Lower lobe of right lung (tissue), 2 donors: ENCODE measurements around the gene HLA-DQB1. TPM values are rescaled to one million over a fixed set of nuclear protein-coding genes. Genes with fewer than 3 reads are reported as not detected.

Experiments
- ATAC-seq, 2 donors: fragments of 200-7000 bp; cut with Tn5 transposase; one replicate each; pipeline ENCODE4 v1.9.1; 2020 to 2022; ENCODE audit warnings: mild to moderate bottlenecking in 2 of 2, moderate library complexity in 2 of 2
- DNase-seq: peaks from one replicate; pipeline ENCODE4 v3.0.0-alpha.2; 2020
- H3K27ac ChIP-seq: fragments of 200-600 bp; one replicate; pipeline ENCODE4 v1.8.0; 2022
- H3K27me3 ChIP-seq: fragments of 200-600 bp; one replicate; pipeline ENCODE4 v1.8.0; 2022; ENCODE audit warnings: low read depth
- H3K36me3 ChIP-seq: fragments of 200-600 bp; one replicate; pipeline ENCODE4 v1.8.0; 2022; ENCODE audit warnings: mild to moderate bottlenecking
- H3K4me1 ChIP-seq: fragments of 200-600 bp; one replicate; pipeline ENCODE4 v1.8.0; 2022
- H3K4me3 ChIP-seq: fragments of 200-600 bp; one replicate; pipeline ENCODE4 v1.8.0; 2022; ENCODE audit warnings: mild to moderate bottlenecking
- H3K9me3 ChIP-seq: fragments of 200-600 bp; one replicate; pipeline ENCODE4 v1.8.0; 2022
- CTCF ChIP-seq: fragments of 200-600 bp; IDR thresholded peaks from one replicate; pipeline ENCODE4 v1.8.0; 2022; ENCODE audit warnings: antibody characterized with exemption, mild to moderate bottlenecking
- intact Hi-C: fragments of 100-400 bp; cut with DNase I; formaldehyde crosslinking; loops from one replicate; pipeline ENCODE4 v1.11.0; 2022
- total RNA-seq: library from RNA; stranded (reverse); fragmentation: NEBNext Ultra II Directional; extraction: Animal tissue kit (Norgen Biotek cat#: 25700); gene quantifications from one replicate; pipeline ENCODE4 v1.2.1, GENCODE V29; 2021
- donor health status: DM: no; HTN: yes; CAD: no; lungs with severe emphysema.

Gene HLA-DQB1
- total RNA-seq, 1 donor from 2014 or later: 132 TPM

DNA sequence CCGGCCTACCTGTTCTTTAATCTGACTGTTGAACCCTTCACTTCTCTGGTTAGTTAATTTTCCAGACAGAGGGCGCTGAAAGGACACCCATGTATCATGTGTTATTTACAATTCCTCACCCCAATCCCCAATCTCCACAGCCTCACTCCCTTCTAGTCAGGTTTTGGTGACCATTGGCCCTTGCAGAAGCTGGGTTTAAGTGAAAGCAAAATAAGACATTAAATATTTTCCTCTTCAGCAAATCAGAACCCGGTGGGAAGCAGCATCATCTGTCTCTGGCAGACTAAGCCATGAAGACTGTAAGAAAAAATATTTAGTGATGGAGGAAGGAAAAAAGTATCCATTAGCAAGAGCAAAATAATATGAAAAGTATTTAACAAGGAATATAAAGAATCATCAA lies 38.6 kb downstream of the HLA-DQB1 start:
- DNase-seq (peak; percentile 55), ATAC-seq (peak; percentile 78 to 86)
- no peaks in the 10 kb centered on the region for H3K36me3 ChIP-seq
- H3K27me3 ChIP-seq: no peaks in the 10 kb centered on the region
- H3K4me3 ChIP-seq: no peak overlapping the region
- no peak for TF ChIP-seq CTCF
- no peaks in the 10 kb centered on the region for H3K9me3 ChIP-seq
- H3K27ac ChIP-seq: peak overlapping the region; percentile 79
- intact Hi-C loops: no loop called here
- H3K4me1 ChIP-seq: peaks cover 8% of the 10 kb centered on the region

DNA sequence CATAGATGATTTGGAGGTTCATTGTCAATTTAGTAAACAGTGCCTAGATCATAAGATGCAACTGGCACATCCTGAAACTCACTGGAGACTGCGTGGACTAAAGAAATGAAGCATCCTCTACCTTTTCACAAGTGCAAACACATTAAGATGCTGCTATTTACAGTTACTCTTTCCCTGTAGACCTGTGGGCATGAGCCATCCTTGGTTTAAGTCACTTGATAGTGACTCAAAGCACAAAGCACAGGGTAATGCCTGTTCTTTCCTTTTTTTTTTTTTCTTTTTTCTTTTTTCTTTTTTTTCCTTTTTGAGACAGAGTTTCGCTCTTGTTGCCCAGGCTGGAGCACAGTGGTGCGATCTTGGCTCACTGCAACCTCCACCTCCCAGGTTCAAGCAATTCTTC lies 39.2 kb downstream of the HLA-DQB1 start:
- H3K27ac ChIP-seq: peak overlapping the region; percentile 79
- intact Hi-C loops: no loop called here
- no peaks in the 10 kb centered on the region for H3K27me3 ChIP-seq
- TF ChIP-seq CTCF: no peak
- no peak for ATAC-seq
- H3K4me3 ChIP-seq: no peak overlapping the region
- H3K9me3 ChIP-seq: no peaks in the 10 kb centered on the region
- peaks cover 8% of the 10 kb centered on the region for H3K4me1 ChIP-seq
- H3K36me3 ChIP-seq: no peaks in the 10 kb centered on the region
- no peak for DNase-seq

DNA sequence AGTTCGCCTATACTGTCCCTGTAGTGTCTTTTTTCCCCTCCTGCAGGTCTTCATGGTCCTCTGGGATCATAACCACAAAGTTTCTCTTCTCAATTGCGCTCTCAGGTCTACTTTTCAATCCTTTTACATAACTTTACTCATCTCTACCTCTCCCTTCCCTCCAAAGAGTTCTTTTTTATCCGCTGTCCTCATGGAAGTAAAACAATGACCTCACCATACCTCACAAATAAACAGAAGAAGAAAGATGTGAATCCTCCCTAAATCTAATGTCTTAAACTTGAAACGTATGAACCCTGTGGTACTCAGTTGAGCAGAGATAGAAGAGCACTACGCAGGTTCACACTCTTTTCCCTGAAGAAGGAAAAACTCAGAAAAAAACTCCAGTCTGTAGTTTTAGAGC lies 41.3 kb downstream of the HLA-DQB1 start:
- H3K9me3 ChIP-seq: no peaks in the 10 kb centered on the region
- H3K27ac ChIP-seq: no peak overlapping the region
- no peaks in the 10 kb centered on the region for H3K27me3 ChIP-seq
- no peaks in the 10 kb centered on the region for H3K36me3 ChIP-seq
- H3K4me1 ChIP-seq: peaks cover 8% of the 10 kb centered on the region
- no peak for TF ChIP-seq CTCF
- H3K4me3 ChIP-seq: no peak overlapping the region
- intact Hi-C loops: no loop called here
- no peak for DNase-seq
- ATAC-seq: no peak

GRCh38 chr6:32624565-32624964 lies 41.9 kb downstream of the HLA-DQB1 start:
- intact Hi-C loops: no loop called here
- no peak for ATAC-seq
- H3K27ac ChIP-seq: no peak overlapping the region
- no peak overlapping the region for H3K4me3 ChIP-seq
- DNase-seq: no peak
- no peaks in the 10 kb centered on the region for H3K27me3 ChIP-seq
- TF ChIP-seq CTCF: no peak
- no peaks in the 10 kb centered on the region for H3K9me3 ChIP-seq
- H3K36me3 ChIP-seq: no peaks in the 10 kb centered on the region
- H3K4me1 ChIP-seq: peaks cover 8% of the 10 kb centered on the region

DNA sequence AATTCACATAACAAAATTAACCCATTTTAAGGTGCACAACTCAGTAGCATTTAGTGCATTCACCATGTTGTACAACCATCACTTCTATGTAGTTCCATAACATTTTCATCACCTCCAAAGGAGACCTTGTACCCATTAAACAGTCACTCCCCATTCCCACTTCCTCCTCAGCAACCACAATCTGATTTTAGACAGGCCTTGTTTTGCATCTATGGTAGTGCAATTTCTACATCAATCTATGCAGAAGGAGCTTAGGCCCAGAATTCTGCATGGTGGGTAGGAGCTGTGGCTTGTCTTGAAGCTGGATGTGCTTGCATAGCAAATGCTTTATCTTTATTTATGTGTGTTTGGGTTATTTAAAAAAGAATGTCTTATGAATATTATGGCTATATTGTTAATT lies 42.8 kb downstream of the HLA-DQB1 start:
- no peaks in the 10 kb centered on the region for H3K27me3 ChIP-seq
- no peak overlapping the region for H3K4me3 ChIP-seq
- peak overlapping the region; percentile 31 for H3K27ac ChIP-seq
- peaks cover 8% of the 10 kb centered on the region for H3K4me1 ChIP-seq
- DNase-seq (no peak), ATAC-seq (peak; percentile 56 to 69)
- no peaks in the 10 kb centered on the region for H3K9me3 ChIP-seq
- TF ChIP-seq CTCF: no peak
- intact Hi-C loops: no loop called here
- H3K36me3 ChIP-seq: no peaks in the 10 kb centered on the region
